Measurements from ENCODE around the gene ADD2.

DNA sequence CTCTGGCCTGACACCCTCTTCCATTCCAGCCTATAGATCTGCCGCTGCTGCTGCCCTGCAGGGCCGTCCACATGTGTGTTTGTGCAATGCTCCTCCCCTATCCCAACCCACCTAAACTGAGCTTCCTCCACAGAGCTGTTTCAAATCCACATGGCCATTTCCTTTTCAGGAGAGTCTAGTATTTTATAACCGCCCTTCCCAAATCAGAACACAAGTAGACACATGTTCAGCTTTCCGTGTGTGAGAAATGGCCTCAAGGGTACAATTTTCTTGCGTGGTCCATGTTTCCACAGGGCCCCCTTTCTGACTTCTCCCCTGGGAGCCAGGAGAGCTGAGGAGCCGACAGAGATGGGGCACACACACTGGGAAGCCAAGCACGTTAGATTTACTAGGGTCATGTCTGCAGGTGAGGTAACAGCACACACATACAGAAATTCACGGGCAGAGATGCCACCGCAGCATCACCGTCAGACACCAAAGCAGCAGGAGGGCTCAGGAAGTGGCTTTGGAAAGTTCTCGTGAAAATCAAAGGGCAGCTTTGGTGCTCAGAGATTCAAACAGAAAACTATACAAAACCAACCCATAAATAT lies 111.5 kb downstream of the ADD2 start:
- TF ChIP-seq, protein P1, sequence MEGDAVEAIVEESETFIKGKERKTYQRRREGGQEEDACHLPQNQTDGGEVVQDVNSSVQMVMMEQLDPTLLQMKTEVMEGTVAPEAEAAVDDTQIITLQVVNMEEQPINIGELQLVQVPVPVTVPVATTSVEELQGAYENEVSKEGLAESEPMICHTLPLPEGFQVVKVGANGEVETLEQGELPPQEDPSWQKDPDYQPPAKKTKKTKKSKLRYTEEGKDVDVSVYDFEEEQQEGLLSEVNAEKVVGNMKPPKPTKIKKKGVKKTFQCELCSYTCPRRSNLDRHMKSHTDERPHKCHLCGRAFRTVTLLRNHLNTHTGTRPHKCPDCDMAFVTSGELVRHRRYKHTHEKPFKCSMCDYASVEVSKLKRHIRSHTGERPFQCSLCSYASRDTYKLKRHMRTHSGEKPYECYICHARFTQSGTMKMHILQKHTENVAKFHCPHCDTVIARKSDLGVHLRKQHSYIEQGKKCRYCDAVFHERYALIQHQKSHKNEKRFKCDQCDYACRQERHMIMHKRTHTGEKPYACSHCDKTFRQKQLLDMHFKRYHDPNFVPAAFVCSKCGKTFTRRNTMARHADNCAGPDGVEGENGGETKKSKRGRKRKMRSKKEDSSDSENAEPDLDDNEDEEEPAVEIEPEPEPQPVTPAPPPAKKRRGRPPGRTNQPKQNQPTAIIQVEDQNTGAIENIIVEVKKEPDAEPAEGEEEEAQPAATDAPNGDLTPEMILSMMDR (IDR thresholded peaks at IDR 0.05), result no peak
- no peak for TF ChIP-seq EZH2 (IDR thresholded peaks at IDR 0.05)

All from neural progenitor cell (in vitro differentiated cells).